Neural cell (in vitro differentiated cells): ENCODE data around the gene PMM2. TPM values are rescaled to one million over a fixed set of nuclear protein-coding genes. Genes with fewer than 3 reads are reported as not detected.

Source experiments
- H2AFZ ChIP-seq: fragments of 200-600, 300-800 bp; sonication (generic), shearing (Covaris generic); 2 replicates; pipeline ENCODE4 v1.6.0; 2014; ENCODE audit warnings: low read depth, mild to moderate bottlenecking, antibody characterized with exemption, low read length, moderate library complexity
- H3F3A ChIP-seq: fragments of 200-600 bp; shearing (Covaris generic); 2 replicates; pipeline ENCODE4 v1.6.1; 2016; ENCODE audit warnings: mild to moderate bottlenecking, moderate library complexity, mixed read lengths, antibody characterized with exemption, low read length; ENCODE audit not compliant: insufficient read depth, poor library complexity, severe bottlenecking
- H3K27ac ChIP-seq: fragments of 200-600, 300-800 bp; sonication (generic), shearing (Covaris generic); 2 replicates; pipeline ENCODE4 v1.5.1; 2014; ENCODE audit warnings: mild to moderate bottlenecking, low read length, moderate library complexity
- H3K27me3 ChIP-seq: fragments of 300-800, 200-600 bp; sonication (generic), shearing (Covaris generic); 2 replicates; pipeline ENCODE4 v1.6.0; 2014; ENCODE audit warnings: mild to moderate bottlenecking, low read depth, low read length, moderate library complexity; ENCODE audit not compliant: insufficient read depth
- H3K36me3 ChIP-seq: fragments of 300-800, 200-600 bp; sonication (generic), shearing (Covaris generic); 2 replicates; pipeline ENCODE4 v1.5.1; 2014; ENCODE audit warnings: mild to moderate bottlenecking, antibody characterized with exemption, low read length, moderate library complexity; ENCODE audit not compliant: insufficient read depth
- H3K4me2 ChIP-seq: fragments of 300-800, 200-600 bp; sonication (generic), shearing (Covaris generic); 2 replicates; pipeline ENCODE4 v1.6.0; 2014; ENCODE audit warnings: mild to moderate bottlenecking, low read length
- H3K4me3 ChIP-seq: fragments of 300-800, 200-600 bp; sonication (generic), shearing (Covaris generic); 2 replicates; pipeline ENCODE4 v1.5.1; 2014; ENCODE audit warnings: mild to moderate bottlenecking, low read length, moderate library complexity
- H3K79me2 ChIP-seq: fragments of 200-600 bp; shearing (Covaris generic); replicated peaks from 2 replicates; pipeline ENCODE4 v1.6.0; 2014; ENCODE audit warnings: mild to moderate bottlenecking, low read length, moderate library complexity; ENCODE audit not compliant: insufficient read depth
- H3K9ac ChIP-seq: fragments of 300-800, 200-600 bp; sonication (generic), shearing (Covaris generic); 2 replicates; pipeline ENCODE4 v1.6.1; 2016; ENCODE audit warnings: mild to moderate bottlenecking, low read length, mixed read lengths
- H3K9me2 ChIP-seq: fragments of 200-600 bp; shearing (Covaris generic); 2 replicates; pipeline ENCODE4 v1.6.1; 2016; ENCODE audit warnings: mild to moderate bottlenecking, low read length, mixed read lengths; ENCODE audit not compliant: insufficient read depth
- H3K9me3 ChIP-seq: fragments of 200-600, 300-800 bp; sonication (generic), shearing (Covaris generic); 2 replicates; pipeline ENCODE4 v1.6.1; 2016; ENCODE audit warnings: mild to moderate bottlenecking, mixed run types, low read length, moderate library complexity, mixed read lengths
- H4K20me1 ChIP-seq: fragments of 200-600 bp; shearing (Covaris generic); 2 replicates; pipeline ENCODE4 v1.6.1; 2016; ENCODE audit warnings: mild to moderate bottlenecking, mixed run types; ENCODE audit not compliant: insufficient read depth
- EP300 ChIP-seq: fragments of 450-650 bp; conservative IDR thresholded peaks from 2 replicates; pipeline ENCODE4 v1.6.1; 2014; ENCODE audit warnings: antibody characterized with exemption, mild to moderate bottlenecking, moderate library complexity; ENCODE audit not compliant: poor library complexity, severe bottlenecking
- EZH2 ChIP-seq: fragments of 200-600, 300-800 bp; shearing (Covaris generic), sonication (generic); IDR thresholded peaks from 2 replicates; pipeline ENCODE4 v1.6.1; 2014; ENCODE audit warnings: antibody characterized with exemption, low read length, borderline replicate concordance, mild to moderate bottlenecking; ENCODE audit not compliant: insufficient read depth, poor library complexity, severe bottlenecking
- MXI1 ChIP-seq: fragments of 450-650 bp; conservative IDR thresholded peaks from 2 replicates; pipeline ENCODE4 v1.6.1; 2014; ENCODE audit warnings: antibody characterized with exemption, mild to moderate bottlenecking; ENCODE audit not compliant: poor library complexity, severe bottlenecking
- POLR2AphosphoS5 ChIP-seq: IDR thresholded peaks from 2 replicates; pipeline ENCODE4 v1.6.1; 2012
- RAD21 ChIP-seq: fragments of 450-650 bp; conservative IDR thresholded peaks from 2 replicates; pipeline ENCODE4 v1.6.1; 2014; ENCODE audit warnings: antibody characterized with exemption, mild to moderate bottlenecking, moderate library complexity
- SMC3 ChIP-seq: fragments of 450-650 bp; conservative IDR thresholded peaks from 2 replicates; pipeline ENCODE4 v1.6.1; 2014; ENCODE audit warnings: antibody characterized with exemption, mild to moderate bottlenecking, moderate library complexity; ENCODE audit not compliant: poor library complexity
- TAF1 ChIP-seq: IDR thresholded peaks from 2 replicates; pipeline ENCODE4 v1.6.1; 2012; ENCODE audit warnings: low read depth
- polyA plus RNA-seq: library from polyadenylated mRNA; depleted of rRNA; stranded (reverse); fragments of >200 nt; gene quantifications from 2 replicates; pipeline ENCODE4 v1.2.3, GENCODE V29; 2014
- TF ChIP-seq, protein P1 (sequence below): IDR thresholded peaks from 2 replicates; pipeline ENCODE4 v1.6.1; 2012; ENCODE audit warnings: borderline replicate concordance
- TF ChIP-seq, protein P2 (sequence below): fragments of 450-650 bp; IDR thresholded peaks from 2 replicates; pipeline ENCODE4 v1.5.1; 2014; ENCODE audit warnings: antibody characterized with exemption, mild to moderate bottlenecking, moderate library complexity; ENCODE audit not compliant: poor library complexity, severe bottlenecking

Gene PMM2
- polyA plus RNA-seq, 1 donor from 2014 or later = 20.2 TPM

DNA sequence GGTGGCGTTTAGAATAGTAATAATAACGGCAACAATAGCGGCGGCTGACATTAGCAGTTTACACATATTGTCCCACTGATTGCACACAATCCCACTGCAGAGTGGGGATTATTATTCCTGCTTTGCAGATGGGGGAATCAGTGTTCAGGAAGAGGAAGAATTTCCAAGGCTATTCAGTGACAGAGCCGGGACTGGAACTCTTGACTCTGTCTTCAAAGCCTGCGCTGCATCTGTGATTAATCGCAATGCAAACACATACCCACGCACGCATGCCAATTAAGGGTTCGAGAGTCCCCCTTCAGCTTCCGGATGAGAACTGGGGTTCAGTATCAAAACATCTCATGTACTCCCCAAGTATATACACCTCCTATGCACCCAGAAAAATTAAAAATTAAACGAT is 29.4 kb upstream of the PMM2 start:
- no peak overlapping the region for H3K9ac ChIP-seq
- no peaks in the 10 kb centered on the region for H3F3A ChIP-seq
- TF ChIP-seq MXI1 (no peak), TAF1 (no peak), RAD21 (no peak), POLR2AphosphoS5 (no peak), EZH2 (no peak), EP300 (no peak)
- TF ChIP-seq, protein P1, sequence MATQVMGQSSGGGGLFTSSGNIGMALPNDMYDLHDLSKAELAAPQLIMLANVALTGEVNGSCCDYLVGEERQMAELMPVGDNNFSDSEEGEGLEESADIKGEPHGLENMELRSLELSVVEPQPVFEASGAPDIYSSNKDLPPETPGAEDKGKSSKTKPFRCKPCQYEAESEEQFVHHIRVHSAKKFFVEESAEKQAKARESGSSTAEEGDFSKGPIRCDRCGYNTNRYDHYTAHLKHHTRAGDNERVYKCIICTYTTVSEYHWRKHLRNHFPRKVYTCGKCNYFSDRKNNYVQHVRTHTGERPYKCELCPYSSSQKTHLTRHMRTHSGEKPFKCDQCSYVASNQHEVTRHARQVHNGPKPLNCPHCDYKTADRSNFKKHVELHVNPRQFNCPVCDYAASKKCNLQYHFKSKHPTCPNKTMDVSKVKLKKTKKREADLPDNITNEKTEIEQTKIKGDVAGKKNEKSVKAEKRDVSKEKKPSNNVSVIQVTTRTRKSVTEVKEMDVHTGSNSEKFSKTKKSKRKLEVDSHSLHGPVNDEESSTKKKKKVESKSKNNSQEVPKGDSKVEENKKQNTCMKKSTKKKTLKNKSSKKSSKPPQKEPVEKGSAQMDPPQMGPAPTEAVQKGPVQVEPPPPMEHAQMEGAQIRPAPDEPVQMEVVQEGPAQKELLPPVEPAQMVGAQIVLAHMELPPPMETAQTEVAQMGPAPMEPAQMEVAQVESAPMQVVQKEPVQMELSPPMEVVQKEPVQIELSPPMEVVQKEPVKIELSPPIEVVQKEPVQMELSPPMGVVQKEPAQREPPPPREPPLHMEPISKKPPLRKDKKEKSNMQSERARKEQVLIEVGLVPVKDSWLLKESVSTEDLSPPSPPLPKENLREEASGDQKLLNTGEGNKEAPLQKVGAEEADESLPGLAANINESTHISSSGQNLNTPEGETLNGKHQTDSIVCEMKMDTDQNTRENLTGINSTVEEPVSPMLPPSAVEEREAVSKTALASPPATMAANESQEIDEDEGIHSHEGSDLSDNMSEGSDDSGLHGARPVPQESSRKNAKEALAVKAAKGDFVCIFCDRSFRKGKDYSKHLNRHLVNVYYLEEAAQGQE = no peak
- TF ChIP-seq, protein P2, sequence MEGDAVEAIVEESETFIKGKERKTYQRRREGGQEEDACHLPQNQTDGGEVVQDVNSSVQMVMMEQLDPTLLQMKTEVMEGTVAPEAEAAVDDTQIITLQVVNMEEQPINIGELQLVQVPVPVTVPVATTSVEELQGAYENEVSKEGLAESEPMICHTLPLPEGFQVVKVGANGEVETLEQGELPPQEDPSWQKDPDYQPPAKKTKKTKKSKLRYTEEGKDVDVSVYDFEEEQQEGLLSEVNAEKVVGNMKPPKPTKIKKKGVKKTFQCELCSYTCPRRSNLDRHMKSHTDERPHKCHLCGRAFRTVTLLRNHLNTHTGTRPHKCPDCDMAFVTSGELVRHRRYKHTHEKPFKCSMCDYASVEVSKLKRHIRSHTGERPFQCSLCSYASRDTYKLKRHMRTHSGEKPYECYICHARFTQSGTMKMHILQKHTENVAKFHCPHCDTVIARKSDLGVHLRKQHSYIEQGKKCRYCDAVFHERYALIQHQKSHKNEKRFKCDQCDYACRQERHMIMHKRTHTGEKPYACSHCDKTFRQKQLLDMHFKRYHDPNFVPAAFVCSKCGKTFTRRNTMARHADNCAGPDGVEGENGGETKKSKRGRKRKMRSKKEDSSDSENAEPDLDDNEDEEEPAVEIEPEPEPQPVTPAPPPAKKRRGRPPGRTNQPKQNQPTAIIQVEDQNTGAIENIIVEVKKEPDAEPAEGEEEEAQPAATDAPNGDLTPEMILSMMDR = no peak
- H2AFZ ChIP-seq = no peak overlapping the region
- H3K9me2 ChIP-seq = no peaks in the 10 kb centered on the region
- H3K36me3 ChIP-seq = no peaks in the 10 kb centered on the region
- no peaks in the 10 kb centered on the region for H3K9me3 ChIP-seq
- no peak overlapping the region for H3K27ac ChIP-seq
- no peaks in the 10 kb centered on the region for H3K79me2 ChIP-seq
- no peak overlapping the region for H3K4me2 ChIP-seq
- H3K4me3 ChIP-seq = no peak overlapping the region
- H3K27me3 ChIP-seq = no peaks in the 10 kb centered on the region
- no peaks in the 10 kb centered on the region for H4K20me1 ChIP-seq

DNA sequence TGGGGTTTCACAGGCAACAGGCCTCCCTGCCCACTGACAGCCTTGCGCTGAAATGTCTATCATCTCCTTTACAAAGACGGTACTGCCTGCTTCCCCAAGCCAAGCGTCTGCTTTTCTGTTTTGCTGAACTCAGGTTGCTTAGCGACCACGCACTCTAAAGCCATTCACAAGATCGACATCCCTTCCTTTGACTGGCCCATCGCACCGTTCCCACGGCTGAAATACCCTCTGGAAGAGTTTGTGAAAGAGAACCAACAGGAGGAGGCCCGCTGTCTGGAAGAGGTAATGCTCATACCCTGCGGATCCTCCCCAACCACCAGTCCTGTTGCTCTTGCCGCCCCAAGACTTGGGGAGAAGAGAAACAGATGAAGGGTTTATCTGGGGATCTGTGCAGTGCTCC is 28.9 kb upstream of the PMM2 start:
- TF ChIP-seq, protein P1 = no peak
- TF ChIP-seq RAD21 = no peak
- no peak for TF ChIP-seq EP300
- TF ChIP-seq SMC3 = no peak
- TF ChIP-seq, protein P2 = no peak
- TF ChIP-seq TAF1 = no peak
- TF ChIP-seq POLR2AphosphoS5 = no peak
- no peak for TF ChIP-seq EZH2
- no peak for TF ChIP-seq MXI1
- H3K27me3 ChIP-seq = no peaks in the 10 kb centered on the region
- no peak overlapping the region for H3K27ac ChIP-seq
- H3K9me3 ChIP-seq = no peaks in the 10 kb centered on the region
- no peak overlapping the region for H2AFZ ChIP-seq
- no peaks in the 10 kb centered on the region for H3F3A ChIP-seq
- H3K4me3 ChIP-seq = no peak overlapping the region
- H3K9ac ChIP-seq = no peak overlapping the region
- no peaks in the 10 kb centered on the region for H3K79me2 ChIP-seq
- no peaks in the 10 kb centered on the region for H3K9me2 ChIP-seq
- no peaks in the 10 kb centered on the region for H3K36me3 ChIP-seq
- no peaks in the 10 kb centered on the region for H4K20me1 ChIP-seq
- H3K4me2 ChIP-seq = no peak overlapping the region
